ENCODE measurements around the gene LMCD1.

GRCh38 chr3:8517487-8517886, 15.9 kb downstream of the LMCD1 start:
- TF ChIP-seq CTCF (IDR thresholded peaks at IDR 0.05) (no peak), POLR2A (IDR thresholded peaks at IDR 0.05) (no peak)
